HuH-7.5 (cell line): ENCODE measurements around the gene NFE2L3.
"Not testable (repeated sequence)": the region's sequence is repeated elsewhere in the genome, so short reads cannot be mapped to it uniquely, and the experiment has no call there.

Source experiments
- DNase-seq: peaks from one replicate; pipeline ENCODE4 v3.0.0; 2011; ENCODE audit warnings: low spot score

Gene NFE2L3

GRCh38 chr7:26168458-26169023, 16.5 kb downstream of the NFE2L3 start:
- no peak for DNase-seq

DNA sequence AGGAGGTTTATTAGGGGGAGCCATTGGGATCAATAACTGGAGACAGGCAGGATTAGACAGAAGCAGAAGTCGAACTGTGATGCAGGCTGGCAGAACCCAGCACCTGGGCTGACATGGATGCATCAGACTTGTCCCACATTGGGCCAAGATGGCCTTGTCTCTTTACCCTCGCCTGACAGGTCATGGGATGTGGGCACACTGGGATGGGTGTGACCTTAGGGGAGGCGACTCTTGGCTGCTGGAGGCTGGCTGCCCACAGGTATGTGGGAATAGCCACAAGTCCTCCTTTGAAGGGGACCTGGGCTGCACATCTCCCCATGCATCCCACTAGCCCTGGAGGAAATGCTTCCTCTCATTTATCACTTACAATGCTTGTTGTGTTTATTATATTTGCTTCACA, 17.3 kb downstream of the NFE2L3 start:
- DNase-seq, result no peak

- DNase-seq, result no peak
Measured at GRCh38 chr7:26170663-26171062, 18.7 kb downstream of the NFE2L3 start.

DNA sequence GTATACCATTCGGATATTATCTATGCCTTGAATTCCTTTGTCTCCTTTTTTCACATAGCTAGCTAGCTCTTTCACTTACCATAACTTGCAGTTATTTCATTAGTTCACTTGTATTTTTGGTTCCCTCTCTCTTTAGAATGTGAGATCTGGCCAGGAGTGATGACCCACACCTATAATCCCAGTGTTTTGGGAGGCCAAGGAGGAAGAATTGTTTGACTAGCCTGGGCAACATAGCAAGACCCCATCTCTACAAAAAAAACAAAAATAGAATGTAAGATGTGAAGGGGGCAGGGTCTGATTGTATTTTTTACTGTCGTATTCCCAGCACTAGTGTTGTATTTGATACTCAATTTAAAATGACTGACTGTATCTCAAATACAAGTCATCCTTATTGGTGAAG, 19.6 kb downstream of the NFE2L3 start:
- DNase-seq, result no peak

DNA sequence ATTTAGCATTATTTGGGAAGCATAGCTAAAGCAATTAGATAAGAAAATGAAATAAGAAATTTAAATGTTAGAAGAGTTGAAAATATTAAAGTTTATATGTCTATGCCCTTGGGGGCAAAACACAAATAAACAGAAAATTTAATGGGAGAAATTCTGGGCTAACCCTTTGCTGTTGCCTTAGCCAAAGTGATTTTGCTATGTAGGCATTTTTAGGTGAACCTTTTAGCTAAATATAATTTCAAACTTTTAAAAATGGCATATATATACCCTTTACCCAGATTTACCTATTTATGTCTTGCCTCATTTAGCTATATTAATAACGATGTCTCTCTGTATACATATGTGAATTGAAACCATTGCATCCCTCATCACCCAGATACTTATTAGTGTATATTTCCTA, 20.1 kb downstream of the NFE2L3 start:
- DNase-seq, result no peak

GRCh38 chr7:26175903-26176302, 23.9 kb downstream of the NFE2L3 start:
- DNase-seq, result not testable (repeated sequence)

GRCh38 chr7:26176696-26177095, 24.7 kb downstream of the NFE2L3 start:
- DNase-seq, result not testable (repeated sequence)

DNA sequence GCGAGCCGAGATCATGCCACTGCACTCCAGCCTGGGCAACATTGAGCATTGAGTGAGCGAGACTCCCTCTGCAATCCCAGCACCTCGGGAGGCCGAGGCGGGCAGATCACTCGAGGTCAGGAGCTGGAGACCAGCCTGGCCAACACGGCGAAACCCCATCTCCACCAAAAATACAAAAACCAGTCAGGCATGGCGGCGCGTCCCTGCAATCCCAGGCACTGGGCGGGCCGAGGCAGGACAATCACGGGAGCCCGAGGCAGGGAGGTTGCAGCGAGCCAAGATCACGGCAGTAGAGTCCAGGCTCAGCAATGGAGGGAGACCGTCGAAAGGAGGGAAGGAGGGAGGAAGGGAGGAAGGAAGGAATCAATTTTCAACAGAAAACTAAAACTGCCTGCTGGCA, 25.3 kb downstream of the NFE2L3 start:
- not testable (repeated sequence) for DNase-seq

DNA sequence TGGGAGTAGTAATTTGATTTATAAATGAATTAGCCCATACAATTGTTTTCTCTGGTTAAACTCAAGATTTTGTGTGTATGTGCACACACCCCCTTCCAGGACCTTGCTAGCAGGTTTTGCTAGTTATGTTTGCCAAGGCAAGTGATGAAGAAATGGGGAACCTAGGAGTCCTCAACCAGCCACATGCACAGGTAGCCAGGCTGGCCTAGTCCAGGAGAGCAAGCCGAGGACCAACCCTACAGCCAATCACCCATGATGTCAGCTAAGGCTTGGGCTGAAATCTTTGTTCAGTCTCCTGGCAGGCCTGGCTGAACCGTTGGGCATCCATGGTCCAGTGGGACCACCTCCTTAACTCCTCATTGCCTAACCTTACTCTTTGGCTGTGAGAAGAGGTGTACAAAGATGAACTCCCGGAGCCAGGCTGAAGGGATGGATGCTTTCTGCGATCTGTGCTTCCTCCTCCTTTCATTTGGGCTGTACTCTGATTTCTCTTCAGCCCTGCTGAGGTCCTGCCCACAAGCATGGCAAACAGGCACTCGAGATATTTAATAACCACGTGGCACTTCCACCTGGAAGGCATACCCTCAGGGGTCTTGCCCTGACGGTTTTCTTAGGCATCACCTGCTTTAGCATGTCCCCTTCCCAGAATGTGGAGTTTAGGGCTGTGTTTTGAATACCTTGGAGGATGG, 26.4 kb downstream of the NFE2L3 start:
- DNase-seq, result no peak

DNA sequence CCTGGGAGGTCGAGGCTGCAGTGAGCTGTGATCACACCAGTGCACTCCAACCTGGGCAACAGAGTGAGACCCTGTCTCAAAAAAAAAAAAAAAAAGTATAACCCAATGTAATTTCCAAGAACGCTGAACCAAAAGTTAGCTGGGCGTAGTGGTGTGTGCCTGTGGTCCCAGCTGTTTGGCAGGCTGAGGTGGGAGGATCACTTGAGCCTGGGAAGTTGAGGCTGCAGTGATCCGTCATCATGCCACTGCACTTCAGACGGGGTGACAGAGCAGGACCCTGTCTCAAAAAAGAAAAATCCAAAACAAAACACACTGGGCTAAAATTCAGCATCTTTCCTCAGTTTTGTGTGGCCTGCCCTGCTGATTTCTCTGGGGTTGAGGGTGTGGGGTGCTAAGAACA, 27.4 kb downstream of the NFE2L3 start:
- no peak for DNase-seq

- DNase-seq, result no peak
Measured at GRCh38 chr7:26179826-26180497, 28.0 kb downstream of the NFE2L3 start.

GRCh38 chr7:26180792-26181198, 28.8 kb downstream of the NFE2L3 start:
- DNase-seq, result no peak

GRCh38 chr7:26181474-26182227, 29.7 kb downstream of the NFE2L3 start:
- no peak for DNase-seq

DNA sequence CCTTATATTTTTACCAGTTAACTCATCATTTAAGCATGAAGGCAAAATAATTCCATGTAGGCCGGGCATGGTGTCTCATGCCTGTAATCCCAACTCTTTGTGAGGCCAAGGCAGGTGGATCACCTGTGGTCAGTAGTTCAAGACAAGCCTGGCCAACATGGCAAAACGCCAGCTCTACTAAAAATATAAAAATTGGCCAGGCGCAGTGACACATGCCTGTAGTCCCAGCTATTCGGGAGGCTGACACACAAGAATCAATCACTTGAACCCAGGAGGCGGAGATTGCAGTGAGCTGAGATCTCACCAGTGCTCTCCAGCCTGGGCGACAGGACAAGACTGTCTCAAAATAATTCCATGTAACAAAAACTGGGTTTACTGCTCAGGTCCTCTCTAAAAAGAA, 30.3 kb downstream of the NFE2L3 start:
- no peak for DNase-seq

DNA sequence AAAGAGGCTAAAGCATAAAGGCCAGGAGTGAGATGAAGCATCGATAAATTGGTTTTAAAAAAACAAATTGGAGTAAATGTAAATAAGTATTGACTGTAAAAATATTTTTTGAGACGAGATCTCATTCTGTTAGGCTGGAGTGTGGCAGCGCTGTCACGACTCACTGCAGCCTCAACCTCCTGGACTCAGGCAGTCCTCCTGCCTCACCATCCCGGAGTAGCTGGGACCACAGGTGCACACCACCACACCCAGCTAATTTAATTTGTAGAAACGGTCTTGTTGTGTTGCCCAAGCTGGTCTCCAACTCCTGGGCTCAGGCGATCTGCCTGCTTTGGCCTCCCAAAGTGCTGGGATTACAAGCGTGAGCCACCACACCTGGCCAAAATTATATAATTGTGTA, 30.7 kb downstream of the NFE2L3 start:
- no peak for DNase-seq

GRCh38 chr7:26183545-26184280, 31.7 kb downstream of the NFE2L3 start:
- no peak for DNase-seq

- not testable (repeated sequence) for DNase-seq
Measured at GRCh38 chr7:26184281-26185101, 32.5 kb downstream of the NFE2L3 start.

- DNase-seq, result no peak
Measured at GRCh38 chr7:26185131-26185843, 33.3 kb downstream of the NFE2L3 start.

DNA sequence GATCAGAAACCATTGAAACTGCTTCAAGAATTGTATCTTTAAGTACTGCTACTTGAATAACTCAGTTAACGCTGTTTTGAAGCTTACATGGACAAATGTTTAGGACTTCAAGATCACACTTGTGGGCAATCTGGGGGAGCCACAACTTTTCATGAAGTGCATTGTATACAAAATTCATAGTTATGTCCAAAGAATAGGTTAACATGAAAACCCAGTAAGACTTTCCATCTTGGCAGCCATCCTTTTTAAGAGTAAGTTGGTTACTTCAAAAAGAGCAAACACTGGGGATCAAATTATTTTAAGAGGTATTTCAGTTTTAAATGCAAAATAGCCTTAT, 33.8 kb downstream of the NFE2L3 start:
- no peak for DNase-seq
